Type B pancreatic cell (in vitro differentiated cells): ENCODE data around the gene IL17RC. TPM values are rescaled to one million over a fixed set of nuclear protein-coding genes. Genes with fewer than 3 reads are reported as not detected.
"Not testable (repeated sequence)": the region's sequence is repeated elsewhere in the genome, so short reads cannot be mapped to it uniquely, and the experiment has no call there.

ENCODE experiments used
- DNase-seq: peaks from one replicate; pipeline ENCODE4 v3.0.0; 2021; ENCODE audit warnings: mixed read lengths; ENCODE audit not compliant: unreplicated experiment; ENCODE audit errors: extremely low spot score
- H3K27ac Mint-ChIP-seq: 2 replicates; pipeline ENCODE4 v1.8.0; 2021; ENCODE audit warnings: mild to moderate bottlenecking, mixed read lengths
- H3K27me3 Mint-ChIP-seq: 2 replicates; pipeline ENCODE4 v1.8.0; 2021; ENCODE audit warnings: mixed read lengths
- H3K36me3 Mint-ChIP-seq: 2 replicates; pipeline ENCODE4 v1.8.0; 2021; ENCODE audit warnings: mixed read lengths
- H3K4me1 Mint-ChIP-seq: one replicate; pipeline ENCODE4 v1.8.0; 2021; ENCODE audit warnings: mixed read lengths; ENCODE audit not compliant: unreplicated experiment
- H3K4me3 Mint-ChIP-seq: 2 replicates; pipeline ENCODE4 v1.8.0; 2021; ENCODE audit warnings: mild to moderate bottlenecking, mixed read lengths
- H3K9me3 Mint-ChIP-seq: 2 replicates; pipeline ENCODE4 v1.8.0; 2021; ENCODE audit warnings: mixed read lengths
- CTCF ChIP-seq: fragments of 200-600 bp; sonication (generic); conservative IDR thresholded peaks from 2 replicates; pipeline ENCODE4 v1.5.0; 2021; ENCODE audit warnings: antibody characterized with exemption, mild to moderate bottlenecking
- total RNA-seq: library from RNA; stranded (reverse); gene quantifications from 2 replicates; pipeline ENCODE4 v1.2.1, GENCODE V29; 2021; ENCODE audit warnings: low replicate concordance

Gene IL17RC
- total RNA-seq, 1 donor from 2014 or later: 22.6 TPM

GRCh38 chr3:9875448-9875847 lies 41.5 kb upstream of the IL17RC start:
- Mint-ChIP-seq H3K9me3 (no peaks in the 10 kb centered on the region), H3K27me3 (peaks cover 3% of the 10 kb centered on the region), H3K27ac (peak overlapping the region; percentile 8), H3K4me3 (no peak overlapping the region), H3K4me1 (peaks cover 16% of the 10 kb centered on the region), H3K36me3 (no peaks in the 10 kb centered on the region)
- TF ChIP-seq CTCF: no peak
- DNase-seq: no peak

- H3K9me3 Mint-ChIP-seq, H3K36me3 Mint-ChIP-seq, H3K4me3 Mint-ChIP-seq, H3K27me3 Mint-ChIP-seq, DNase-seq, H3K27ac Mint-ChIP-seq: not testable (repeated sequence)
- H3K4me1 Mint-ChIP-seq: peaks cover 16% of the 10 kb centered on the region
Measured at GRCh38 chr3:9876255-9876654, 40.6 kb upstream of the IL17RC start.

GRCh38 chr3:9876991-9877390 lies 39.9 kb upstream of the IL17RC start:
- TF ChIP-seq CTCF: no peak
- Mint-ChIP-seq H3K27ac (no peak overlapping the region), H3K27me3 (peaks cover 3% of the 10 kb centered on the region), H3K9me3 (no peaks in the 10 kb centered on the region), H3K4me1 (peaks cover 16% of the 10 kb centered on the region), H3K36me3 (no peaks in the 10 kb centered on the region), H3K4me3 (no peak overlapping the region)
- no peak for DNase-seq

- Mint-ChIP-seq H3K9me3 (no peaks in the 10 kb centered on the region), H3K4me3 (no peak overlapping the region), H3K36me3 (no peaks in the 10 kb centered on the region), H3K27me3 (peaks cover 3% of the 10 kb centered on the region), H3K4me1 (peaks cover 11% of the 10 kb centered on the region), H3K27ac (peak overlapping the region; percentile 26)
- no peak for TF ChIP-seq CTCF
- no peak for DNase-seq
Measured at GRCh38 chr3:9878700-9879099, 38.2 kb upstream of the IL17RC start.

GRCh38 chr3:9879830-9880549 lies 36.9 kb upstream of the IL17RC start, which contains the start of gene CIDEC:
Gene CIDEC, minus strand, starts transcription at chr3:9880253. Its CDS starts 1,767 bp downstream, at chr3:9878486.
- Mint-ChIP-seq H3K4me3 (no peak within 1 kb of the TSS), H3K9me3 (no peaks in the 10 kb centered on the region), H3K36me3 (no peaks in the 10 kb centered on the region), H3K4me1 (peaks cover 8% of the 10 kb centered on the region), H3K27ac (peak within 1 kb of the TSS; percentile 55), H3K27me3 (peaks cover 3% of the 10 kb centered on the region)
- TF ChIP-seq CTCF: no peak
- no peak for DNase-seq

- DNase-seq: no peak
- Mint-ChIP-seq H3K36me3 (no peaks in the 10 kb centered on the region), H3K4me3 (no peak overlapping the region), H3K27ac (no peak overlapping the region), H3K9me3 (no peaks in the 10 kb centered on the region), H3K4me1 (no peaks in the 10 kb centered on the region), H3K27me3 (peaks cover 3% of the 10 kb centered on the region)
- TF ChIP-seq CTCF: no peak
Measured at GRCh38 chr3:9881441-9881840, 35.5 kb upstream of the IL17RC start.
